Nephron (organoid): ENCODE data around the gene TIAL1.
"Not testable (repeated sequence)": the region's sequence is repeated elsewhere in the genome, so short reads cannot be mapped to it uniquely, and the experiment has no call there.

Source experiments
- H3K27ac Mint-ChIP-seq, 3 experiments: 2 replicates each; pipeline ENCODE4 v1.8.0; 2020; ENCODE audit warnings: mixed read lengths in 3 of 3, mild to moderate bottlenecking in 2 of 3, moderate library complexity in 1 of 3
- H3K27me3 Mint-ChIP-seq: 2 replicates; pipeline ENCODE4 v1.8.0; 2021; ENCODE audit warnings: low read depth, mild to moderate bottlenecking, moderate library complexity, mixed read lengths
- H3K36me3 Mint-ChIP-seq: 2 replicates; pipeline ENCODE4 v1.8.0; 2020; ENCODE audit warnings: low read depth, mixed read lengths
- H3K4me1 Mint-ChIP-seq: 2 replicates; pipeline ENCODE4 v1.8.0; 2020; ENCODE audit warnings: mixed read lengths
- H3K4me3 Mint-ChIP-seq, 3 experiments: 2 replicates each; pipeline ENCODE4 v1.8.0; 2020; ENCODE audit warnings: mild to moderate bottlenecking in 3 of 3, mixed read lengths in 3 of 3, moderate library complexity in 2 of 3
- H3K9me3 Mint-ChIP-seq: 2 replicates; pipeline ENCODE4 v1.8.0; 2020; ENCODE audit warnings: mixed read lengths
- TF ChIP-seq, protein P1 (sequence below), 3 experiments: fragments of 200-600 bp; sonication (generic); IDR thresholded peaks; one replicate each; pipeline ENCODE4 v1.5.0; 2021; ENCODE audit warnings: antibody characterized with exemption in 3 of 3; ENCODE audit not compliant: unreplicated experiment in 3 of 3

The TIAL1 gene

DNA sequence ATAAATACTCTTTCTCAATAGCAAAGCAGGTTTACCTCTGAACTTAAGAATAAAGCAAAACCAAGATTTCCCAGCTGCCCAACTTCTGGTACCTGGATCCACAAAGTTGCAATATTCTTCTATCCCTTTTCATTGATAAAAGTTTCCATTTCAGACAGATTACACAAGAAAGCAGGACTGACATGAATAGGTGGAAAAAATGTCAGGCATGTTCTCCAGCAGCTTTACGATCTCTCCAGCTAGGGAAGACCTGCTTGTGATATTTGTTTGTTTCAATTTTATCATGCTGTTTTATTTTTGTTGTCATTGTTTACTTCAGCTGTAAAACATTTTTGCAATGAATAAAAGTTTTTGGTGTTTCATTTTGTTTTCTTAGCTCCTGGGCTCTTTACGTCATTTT, 63.3 kb downstream of the TIAL1 start:
- Mint-ChIP-seq H3K4me1 (peaks cover 33% of the 10 kb centered on the region), H3K36me3 (no peaks in the 10 kb centered on the region), H3K9me3 (no peaks in the 10 kb centered on the region), H3K27ac (no peak overlapping the region), H3K4me3 (no peak overlapping the region), H3K27me3 (peaks cover 34% of the 10 kb centered on the region)
- TF ChIP-seq, protein P1, sequence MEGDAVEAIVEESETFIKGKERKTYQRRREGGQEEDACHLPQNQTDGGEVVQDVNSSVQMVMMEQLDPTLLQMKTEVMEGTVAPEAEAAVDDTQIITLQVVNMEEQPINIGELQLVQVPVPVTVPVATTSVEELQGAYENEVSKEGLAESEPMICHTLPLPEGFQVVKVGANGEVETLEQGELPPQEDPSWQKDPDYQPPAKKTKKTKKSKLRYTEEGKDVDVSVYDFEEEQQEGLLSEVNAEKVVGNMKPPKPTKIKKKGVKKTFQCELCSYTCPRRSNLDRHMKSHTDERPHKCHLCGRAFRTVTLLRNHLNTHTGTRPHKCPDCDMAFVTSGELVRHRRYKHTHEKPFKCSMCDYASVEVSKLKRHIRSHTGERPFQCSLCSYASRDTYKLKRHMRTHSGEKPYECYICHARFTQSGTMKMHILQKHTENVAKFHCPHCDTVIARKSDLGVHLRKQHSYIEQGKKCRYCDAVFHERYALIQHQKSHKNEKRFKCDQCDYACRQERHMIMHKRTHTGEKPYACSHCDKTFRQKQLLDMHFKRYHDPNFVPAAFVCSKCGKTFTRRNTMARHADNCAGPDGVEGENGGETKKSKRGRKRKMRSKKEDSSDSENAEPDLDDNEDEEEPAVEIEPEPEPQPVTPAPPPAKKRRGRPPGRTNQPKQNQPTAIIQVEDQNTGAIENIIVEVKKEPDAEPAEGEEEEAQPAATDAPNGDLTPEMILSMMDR (IDR thresholded peaks at IDR 0.05; ENCODE audit: unreplicated experiment in 3 of 3): no peak

DNA sequence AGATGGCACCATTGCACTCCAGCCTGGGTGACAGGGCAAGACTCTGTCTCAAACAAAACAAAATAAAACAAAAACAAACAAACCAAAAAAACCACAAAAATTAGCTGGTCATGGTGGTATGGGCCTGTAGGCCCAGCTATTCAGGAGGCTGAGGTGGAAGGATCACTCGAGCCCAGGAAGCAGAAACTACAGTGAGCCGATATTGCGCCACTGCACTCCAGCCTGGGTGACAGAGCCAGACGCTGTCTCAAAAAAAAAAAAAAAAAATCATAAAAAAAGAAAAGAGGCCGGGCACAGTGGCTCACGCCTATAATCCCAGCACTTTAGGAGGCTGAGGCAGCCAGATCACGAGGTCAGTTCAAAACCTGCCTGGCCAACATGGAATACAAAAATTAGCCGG, 64.0 kb downstream of the TIAL1 start:
- H3K27me3 Mint-ChIP-seq: peaks cover 28% of the 10 kb centered on the region

DNA sequence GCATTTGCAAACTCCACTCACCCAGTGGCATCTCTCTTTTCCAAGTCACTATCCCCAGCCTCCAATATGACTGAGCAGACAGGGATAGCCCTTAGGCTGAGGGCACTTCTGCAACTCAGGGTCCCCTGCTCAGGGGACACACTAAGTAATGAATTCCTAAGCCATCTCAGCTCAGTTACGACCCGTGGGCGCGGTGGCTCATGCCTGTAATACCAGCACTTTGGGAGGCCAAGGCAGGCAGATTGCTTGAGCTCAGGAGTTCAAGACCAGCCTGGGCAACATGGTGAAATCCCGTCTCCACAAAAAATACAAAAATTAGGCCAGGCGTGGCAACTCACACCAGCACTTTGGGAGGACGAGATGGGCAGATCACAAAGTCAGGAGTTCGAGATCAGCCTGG, 64.5 kb downstream of the TIAL1 start:
- not testable (repeated sequence) for H3K4me3 Mint-ChIP-seq
- peaks cover 26% of the 10 kb centered on the region for H3K27me3 Mint-ChIP-seq

More for the DNA sequence above, 64.0 kb downstream of the TIAL1 start:
- not testable (repeated sequence) for H3K27ac Mint-ChIP-seq, H3K4me3 Mint-ChIP-seq, H3K36me3 Mint-ChIP-seq, H3K9me3 Mint-ChIP-seq
- H3K4me1 Mint-ChIP-seq: peaks cover 32% of the 10 kb centered on the region

DNA sequence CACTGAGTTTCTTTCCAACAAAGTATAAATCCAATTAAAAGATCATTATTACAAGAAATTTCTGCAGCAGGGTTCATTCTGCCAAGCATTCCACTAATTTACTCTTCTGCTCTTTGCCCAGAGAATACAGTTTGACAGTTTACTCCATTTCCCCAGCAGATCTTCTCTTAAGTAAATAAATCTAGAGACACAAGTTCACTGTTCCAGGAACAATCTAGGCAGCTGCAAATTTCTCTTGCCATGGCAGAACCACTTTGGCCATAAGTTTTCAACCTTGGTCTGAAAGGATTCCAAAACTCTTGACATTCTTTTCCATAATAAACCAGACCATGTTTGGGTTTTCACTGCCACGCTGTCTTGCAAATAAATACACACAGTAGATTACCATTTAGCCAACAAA, 65.7 kb downstream of the TIAL1 start:
- H3K4me3 Mint-ChIP-seq: no peak overlapping the region
- H3K4me1 Mint-ChIP-seq: peaks cover 32% of the 10 kb centered on the region

More for the DNA sequence above, 64.5 kb downstream of the TIAL1 start:
- H3K9me3 Mint-ChIP-seq, H3K36me3 Mint-ChIP-seq, H3K27ac Mint-ChIP-seq: not testable (repeated sequence)
- H3K4me1 Mint-ChIP-seq: peaks cover 29% of the 10 kb centered on the region

DNA sequence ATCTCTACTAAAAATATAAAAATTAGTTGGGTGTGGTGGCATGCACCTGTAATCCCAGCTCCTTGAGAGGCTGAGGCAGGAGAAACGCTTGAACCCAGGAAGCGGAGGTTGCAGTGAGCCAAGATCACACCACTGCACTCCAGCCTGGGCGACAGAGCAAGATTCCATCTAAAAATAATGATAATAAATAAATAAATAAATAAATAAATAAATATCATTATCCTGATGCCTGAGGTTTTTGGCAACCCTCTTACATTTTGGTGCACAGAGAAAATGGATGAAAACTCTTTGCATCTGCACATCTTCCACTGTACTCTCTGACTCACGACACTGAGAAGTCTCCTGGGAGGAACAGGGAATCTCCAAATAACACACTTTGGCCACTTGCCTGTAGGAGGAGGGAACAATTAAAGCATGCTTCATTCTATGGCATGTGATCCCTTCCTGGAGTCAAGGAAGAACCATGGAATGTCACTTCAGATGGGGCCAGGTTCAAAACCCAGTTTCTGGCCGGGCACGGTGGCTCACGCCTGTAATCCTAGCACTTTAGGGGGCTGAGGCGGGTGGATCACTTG, 68.0 kb downstream of the TIAL1 start:
- H3K9me3 Mint-ChIP-seq, H3K4me3 Mint-ChIP-seq, H3K36me3 Mint-ChIP-seq, H3K27ac Mint-ChIP-seq: not testable (repeated sequence)
- Mint-ChIP-seq H3K27me3 (peaks cover 12% of the 10 kb centered on the region), H3K4me1 (peaks cover 32% of the 10 kb centered on the region)

More for the DNA sequence above, 65.7 kb downstream of the TIAL1 start:
- Mint-ChIP-seq H3K27me3 (peaks cover 19% of the 10 kb centered on the region), H3K36me3 (no peaks in the 10 kb centered on the region), H3K27ac (peak overlapping the region in 1 of 3 experiments; percentile 5), H3K9me3 (no peaks in the 10 kb centered on the region)
- TF ChIP-seq, protein P1 (IDR thresholded peaks at IDR 0.05; ENCODE audit: unreplicated experiment in 3 of 3): no peak

DNA sequence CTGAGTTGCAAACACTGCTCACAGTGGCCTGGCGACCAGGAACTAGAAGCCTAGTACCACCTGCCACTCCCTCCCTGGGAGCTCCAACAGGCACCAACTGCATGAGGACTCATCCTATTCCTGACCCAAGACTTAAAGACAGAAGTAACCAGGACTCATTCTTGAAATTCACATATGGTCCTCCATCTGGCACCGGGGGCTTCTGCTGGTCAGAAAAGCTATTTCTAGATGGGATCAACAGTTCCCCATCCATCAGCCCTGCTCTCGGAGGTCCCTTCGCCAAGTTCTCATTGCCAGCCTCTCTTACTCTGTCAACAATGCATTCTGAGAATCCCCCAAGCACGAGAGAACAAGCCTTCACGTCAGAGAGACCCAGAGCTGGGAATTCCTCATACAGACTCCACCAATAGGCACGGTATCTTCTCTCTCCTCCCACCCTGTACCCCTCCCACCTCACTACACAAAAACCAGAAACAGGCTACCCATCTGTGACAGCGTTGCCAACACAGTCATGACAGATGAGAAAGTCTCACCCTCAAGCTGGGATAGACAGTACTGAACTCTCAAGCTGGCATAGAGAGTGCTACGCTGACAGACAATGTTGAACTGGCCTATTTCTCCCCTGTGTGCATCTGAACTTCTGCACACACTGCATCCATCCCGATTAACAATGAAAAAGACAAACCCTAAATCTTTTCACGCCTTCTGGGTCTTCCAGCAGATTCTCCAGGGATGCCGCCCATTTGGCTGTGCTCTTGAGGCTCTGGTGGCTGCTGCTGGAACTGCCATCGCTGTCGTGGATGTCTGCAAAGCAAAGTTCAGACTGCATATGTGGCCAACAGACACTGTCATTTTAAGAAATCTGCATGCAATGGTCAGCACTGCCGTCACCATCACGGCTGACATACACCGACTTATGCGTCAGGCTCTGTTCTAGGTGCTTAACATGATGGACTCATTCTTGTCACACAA, 69.9 kb downstream of the TIAL1 start:
- TF ChIP-seq, protein P1 (IDR thresholded peaks at IDR 0.05; ENCODE audit: unreplicated experiment in 3 of 3): peak in 1 of 3 experiments; percentile 13
- Mint-ChIP-seq H3K4me3 (peak overlapping the region in 1 of 3 experiments; percentile 14), H3K27ac (peak overlapping the region in 1 of 3 experiments; percentile 30), H3K36me3 (no peaks in the 10 kb centered on the region), H3K9me3 (no peaks in the 10 kb centered on the region), H3K27me3 (peaks cover 5% of the 10 kb centered on the region), H3K4me1 (peaks cover 34% of the 10 kb centered on the region)

DNA sequence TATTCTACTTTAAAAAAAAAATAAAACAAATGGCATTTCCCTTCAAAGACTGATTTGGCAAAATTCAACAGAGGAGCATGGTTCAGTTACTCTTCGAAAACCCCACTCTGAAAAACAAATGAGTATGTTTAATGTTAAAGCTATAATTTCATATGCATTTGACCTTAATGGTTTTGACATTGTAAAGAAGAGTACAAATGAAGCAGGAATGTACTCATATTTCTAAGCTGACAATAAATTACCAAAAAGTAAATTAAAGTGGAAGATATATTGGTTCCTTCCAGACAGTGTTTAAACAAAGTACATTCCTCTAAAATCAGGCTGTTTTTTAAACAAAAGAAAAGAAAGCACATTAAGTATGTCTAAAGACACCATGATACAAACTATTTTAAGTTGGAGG, 70.6 kb downstream of the TIAL1 start:
- peaks cover 11% of the 10 kb centered on the region for H3K27me3 Mint-ChIP-seq
- TF ChIP-seq, protein P1 (IDR thresholded peaks at IDR 0.05; ENCODE audit: unreplicated experiment in 3 of 3): no peak
- no peaks in the 10 kb centered on the region for H3K36me3 Mint-ChIP-seq
- H3K4me3 Mint-ChIP-seq: no peak overlapping the region
- H3K4me1 Mint-ChIP-seq: peaks cover 34% of the 10 kb centered on the region
- peak overlapping the region in 1 of 3 experiments; percentile 31 for H3K27ac Mint-ChIP-seq
- no peaks in the 10 kb centered on the region for H3K9me3 Mint-ChIP-seq
